Ectodermal cell (in vitro differentiated cells): ENCODE measurements around the gene ZNF232. TPM values are rescaled to one million over a fixed set of nuclear protein-coding genes. Genes with fewer than 3 reads are reported as not detected.
"Not testable (repeated sequence)": the region's sequence is repeated elsewhere in the genome, so short reads cannot be mapped to it uniquely, and the experiment has no call there.

ENCODE experiments used
- H3K27ac ChIP-seq: 2 replicates; pipeline ENCODE4 v1.7.0; 2013; ENCODE audit warnings: mild to moderate bottlenecking, low read depth, low read length; ENCODE audit not compliant: insufficient read depth, poor library complexity, severe bottlenecking
- H3K27me3 ChIP-seq: 2 replicates; pipeline ENCODE4 v1.7.0; 2013; ENCODE audit warnings: mild to moderate bottlenecking, low read length; ENCODE audit not compliant: insufficient read depth, control insufficient read depth, poor library complexity, severe bottlenecking
- H3K36me3 ChIP-seq: one replicate; pipeline ENCODE4 v1.7.0; 2013; ENCODE audit warnings: low read length; ENCODE audit not compliant: control insufficient read depth, insufficient read depth
- H3K4me1 ChIP-seq: one replicate; pipeline ENCODE4 v1.7.0; 2013; ENCODE audit warnings: low read length; ENCODE audit not compliant: control insufficient read depth, insufficient read depth
- H3K4me3 ChIP-seq: 2 replicates; pipeline ENCODE4 v1.7.0; 2013; ENCODE audit warnings: low read depth, low read length, control low read depth; ENCODE audit not compliant: insufficient read depth
- H3K9me3 ChIP-seq: 2 replicates; pipeline ENCODE4 v1.7.0; 2013; ENCODE audit warnings: mild to moderate bottlenecking, low read length, moderate library complexity; ENCODE audit not compliant: control insufficient read depth
- WGBS, 2 experiments: methylation state at CpG; one replicate each; pipeline ENCODE4 v1.1.7; 2013; ENCODE audit warnings: missing lambda C conversion rate in 2 of 2; 5-methylcytosine and 5-hydroxymethylcytosine counted together
- polyA plus RNA-seq, 4 experiments: library from polyadenylated mRNA; stranded (reverse); fragments of 50-300 nt; gene quantifications; one replicate each; pipeline ENCODE4 v1.2.3, GENCODE V29; 2013

The ZNF232 gene
- 27.6 TPM for polyA plus RNA-seq (2013, experiment 1 of 4)
- polyA plus RNA-seq (2013, experiment 2 of 4): 37.8 TPM
- polyA plus RNA-seq (2013, experiment 3 of 4): 28.0 TPM
- polyA plus RNA-seq (2013, experiment 4 of 4): 30.7 TPM

- Histone ChIP-seq H3K36me3 (peaks cover 30% of the 10 kb centered on the region), H3K27me3 (no peaks in the 10 kb centered on the region), H3K27ac (peak within 1 kb of the TSS; percentile 83), H3K9me3 (no peaks in the 10 kb centered on the region), H3K4me1 (peaks cover 6% of the 10 kb centered on the region), H3K4me3 (peak within 1 kb of the TSS; percentile 82)
- 1% methylated on average over 69 of the region's 69 CpGs for WGBS, 2 experiments
Measured at GRCh38 chr17:5111402-5112204, at the start of gene ZNF232. ZNF232 (minus strand) TSS chr17:5111878; CDS start chr17:5111822, 56 bp downstream.

- not testable (repeated sequence) for H3K27me3 ChIP-seq, H3K27ac ChIP-seq, H3K4me1 ChIP-seq, H3K9me3 ChIP-seq, H3K4me3 ChIP-seq, H3K36me3 ChIP-seq
- WGBS, 2 experiments: no CpG with 5 or more reads among the region's 1 CpG
Measured at GRCh38 chr17:5160702-5161101, 49.0 kb upstream of the ZNF232 start.

GRCh38 chr17:5146122-5146521 is 34.4 kb upstream of the ZNF232 start:
- H3K4me3 ChIP-seq, H3K4me1 ChIP-seq, H3K36me3 ChIP-seq, H3K27ac ChIP-seq, H3K27me3 ChIP-seq, H3K9me3 ChIP-seq: not testable (repeated sequence)
- no CpG with 5 or more reads among the region's 1 CpG for WGBS, 2 experiments

- not testable (repeated sequence) for H3K27ac ChIP-seq, H3K36me3 ChIP-seq, H3K4me3 ChIP-seq, H3K27me3 ChIP-seq, H3K9me3 ChIP-seq, H3K4me1 ChIP-seq
- 96 to 97% methylated on average over 9 to 13 of the region's 18 CpGs for WGBS, 2 experiments
Measured at GRCh38 chr17:5142877-5143276, 31.2 kb upstream of the ZNF232 start.

GRCh38 chr17:5139458-5139732 is 27.7 kb upstream of the ZNF232 start:
- no peaks in the 10 kb centered on the region for H3K9me3 ChIP-seq
- H3K4me1 ChIP-seq: no peaks in the 10 kb centered on the region
- 94% methylated on average over 5 of the region's 5 CpGs for WGBS, 2 experiments
- H3K36me3 ChIP-seq: no peaks in the 10 kb centered on the region
- H3K27ac ChIP-seq: no peak overlapping the region
- H3K4me3 ChIP-seq: no peak overlapping the region
- H3K27me3 ChIP-seq: no peaks in the 10 kb centered on the region

- WGBS, 2 experiments: 94% methylated on average over 24 of the region's 24 CpGs
- no peak overlapping the region for H3K27ac ChIP-seq
- no peak overlapping the region for H3K4me3 ChIP-seq
- no peaks in the 10 kb centered on the region for H3K27me3 ChIP-seq
- no peaks in the 10 kb centered on the region for H3K9me3 ChIP-seq
- no peaks in the 10 kb centered on the region for H3K36me3 ChIP-seq
- H3K4me1 ChIP-seq: no peaks in the 10 kb centered on the region
Measured at GRCh38 chr17:5138616-5139457, 27.2 kb upstream of the ZNF232 start.

GRCh38 chr17:5138198-5138544 is 26.5 kb upstream of the ZNF232 start:
- 93 to 94% methylated on average over 9 of the region's 9 CpGs for WGBS, 2 experiments
- not testable (repeated sequence) for H3K4me3 ChIP-seq, H3K4me1 ChIP-seq, H3K36me3 ChIP-seq, H3K27me3 ChIP-seq, H3K9me3 ChIP-seq, H3K27ac ChIP-seq

- 91 to 94% methylated on average over 15 of the region's 15 CpGs for WGBS, 2 experiments
Measured at GRCh38 chr17:5137511-5138197, 26.0 kb upstream of the ZNF232 start.

GRCh38 chr17:5136580-5137412 is 25.1 kb upstream of the ZNF232 start:
- not testable (repeated sequence) for H3K27ac ChIP-seq, H3K27me3 ChIP-seq, H3K4me3 ChIP-seq, H3K36me3 ChIP-seq, H3K4me1 ChIP-seq, H3K9me3 ChIP-seq
- 93% methylated on average over 14 of the region's 14 CpGs for WGBS, 2 experiments

More at GRCh38 chr17:5137511-5138197, 26.0 kb upstream of the ZNF232 start:
- not testable (repeated sequence) for H3K36me3 ChIP-seq, H3K4me3 ChIP-seq, H3K9me3 ChIP-seq, H3K4me1 ChIP-seq, H3K27me3 ChIP-seq, H3K27ac ChIP-seq
